Erythroblast (primary cell): ENCODE results near the gene ALPI.

ENCODE experiments used
- GATA1 ChIP-seq: IDR thresholded peaks from 2 replicates; pipeline ENCODE4 v1.6.1; 2011; ENCODE audit warnings: low read depth, mild to moderate bottlenecking, control low read depth, low read length, moderate library complexity
- POLR2A ChIP-seq: IDR thresholded peaks from 2 replicates; pipeline ENCODE4 v1.6.1; 2011; ENCODE audit warnings: mild to moderate bottlenecking, low read length

- TF ChIP-seq POLR2A: no peak
- no peak for TF ChIP-seq GATA1
These were observed 7.7 kb upstream of the ALPI start for GRCh38 chr2:232448304-232448690.
